ENCODE data around the gene NR1H2.
"Not testable (repeated sequence)": the region's sequence is repeated elsewhere in the genome, so short reads cannot be mapped to it uniquely, and the experiment has no call there.

Gene NR1H2

DNA sequence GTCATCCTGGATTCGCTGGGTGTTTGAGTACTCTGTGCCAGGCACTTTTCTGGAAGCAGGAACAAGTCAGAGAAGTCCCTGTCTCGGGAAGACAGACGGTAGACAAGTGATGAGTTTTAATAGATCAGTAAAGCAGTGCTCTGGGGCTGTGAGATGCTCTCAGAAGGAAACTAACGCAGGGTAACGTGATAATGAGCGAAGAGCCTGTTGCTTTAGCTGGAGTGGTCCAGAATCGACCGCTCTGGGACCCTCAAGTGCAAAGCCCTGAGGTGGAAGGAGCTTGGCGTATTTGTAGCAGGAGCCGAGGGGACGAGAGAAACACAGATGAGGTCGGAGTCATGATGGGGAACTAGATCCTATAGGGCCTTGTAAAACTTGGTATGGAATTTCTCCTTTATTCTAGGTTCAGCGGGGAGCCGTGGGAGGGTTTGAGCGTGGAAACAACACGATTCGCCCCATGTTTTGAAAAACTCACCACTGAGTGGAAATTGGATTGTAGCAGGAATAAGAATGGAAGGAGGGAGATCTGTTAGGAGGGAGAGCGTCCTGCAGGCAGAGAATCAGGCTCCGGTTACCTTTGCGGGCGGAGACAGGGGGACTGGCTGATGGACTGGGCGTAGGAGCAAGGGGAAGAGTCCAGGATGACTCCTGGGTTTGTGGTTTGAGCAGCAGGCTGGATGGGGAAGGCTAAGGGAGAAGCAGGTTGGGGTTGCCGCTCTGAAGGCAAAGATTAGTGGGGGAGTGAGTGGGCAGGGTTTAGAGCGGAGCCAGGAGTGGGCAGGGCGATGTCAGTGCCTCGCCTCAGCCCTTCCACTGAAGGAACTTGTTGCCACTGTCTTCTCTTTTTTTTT, 8.7 kb downstream of the NR1H2 start:
- no peak overlapping the region for H2BK120ac ChIP-seq (ENCODE audit: low read depth, low read length)
- H3K4me3 ChIP-seq (ENCODE audit: low read length in 2 of 2), result peak overlapping the region; percentile 70 to 90
- H3K27me3 ChIP-seq (ENCODE audit: control insufficient read depth in 3 of 3, insufficient read depth in 3 of 3, low read depth in 1 of 3, low read length in 3 of 3), result peaks cover 0 to 2% (median 0%) of the 10 kb centered on the region in 3 experiments
- H3K18ac ChIP-seq (ENCODE audit: low read length), result peak overlapping the region; percentile 97
- H3K4me1 ChIP-seq (ENCODE audit: control insufficient read depth in 2 of 2, insufficient read depth in 1 of 2, low read depth in 1 of 2, low read length in 2 of 2), result peaks cover 8 to 12% of the 10 kb centered on the region in 2 donors
- H3K79me1 ChIP-seq (ENCODE audit: low read depth, low read length), result peaks cover 18% of the 10 kb centered on the region
- no peak overlapping the region for H3K27ac ChIP-seq (replicated peaks; ENCODE audit: low read length)
- H2BK15ac ChIP-seq (ENCODE audit: low read length), result no peak overlapping the region
- no CpG with 5 or more reads among the region's 26 CpGs for WGBS, 2 donors (ENCODE audit: extremely low coverage in 2 of 2, insufficient read length in 2 of 2, insufficient replicate concordance in 1 of 2)
- no peak overlapping the region for H2BK12ac ChIP-seq (ENCODE audit: low read length)
- H4K8ac ChIP-seq (ENCODE audit: low read depth, low read length), result no peak overlapping the region
- peak overlapping the region; percentile 98 for H3K9ac ChIP-seq (ENCODE audit: low read depth, low read length, poor library complexity)
- H2AK5ac ChIP-seq (ENCODE audit: low read depth, low read length), result no peak overlapping the region
- H3K14ac ChIP-seq (ENCODE audit: low read length), result no peak overlapping the region
- DNase-seq (ENCODE audit: low spot score), result peak; percentile 15
- no peaks in the 10 kb centered on the region for H3K9me3 ChIP-seq (replicated peaks in 1 of 2; ENCODE audit: control insufficient read depth in 2 of 2, insufficient read depth in 1 of 2, low read depth in 1 of 2, low read length in 2 of 2)
- no peak overlapping the region for H3K23ac ChIP-seq (ENCODE audit: low read depth, low read length, poor library complexity)
- H3K4ac ChIP-seq (ENCODE audit: low read length), result peak overlapping the region; percentile 14
- H2BK5ac ChIP-seq (ENCODE audit: low read length), result no peak overlapping the region
- H3K36me3 ChIP-seq (replicated peaks in 1 of 2; ENCODE audit: control insufficient read depth in 2 of 2, insufficient read depth in 2 of 2, low read length in 2 of 2), result peaks cover 37 to 63% of the 10 kb centered on the region in 2 donors
- peak overlapping the region; percentile 97 for H2AFZ ChIP-seq (ENCODE audit: low read length)
- H4K91ac ChIP-seq (ENCODE audit: low read depth, low read length, poor library complexity), result no peak overlapping the region
- peak overlapping the region; percentile 93 for H3K4me2 ChIP-seq (ENCODE audit: insufficient read depth, low read length, poor library complexity, severe bottlenecking)

DNA sequence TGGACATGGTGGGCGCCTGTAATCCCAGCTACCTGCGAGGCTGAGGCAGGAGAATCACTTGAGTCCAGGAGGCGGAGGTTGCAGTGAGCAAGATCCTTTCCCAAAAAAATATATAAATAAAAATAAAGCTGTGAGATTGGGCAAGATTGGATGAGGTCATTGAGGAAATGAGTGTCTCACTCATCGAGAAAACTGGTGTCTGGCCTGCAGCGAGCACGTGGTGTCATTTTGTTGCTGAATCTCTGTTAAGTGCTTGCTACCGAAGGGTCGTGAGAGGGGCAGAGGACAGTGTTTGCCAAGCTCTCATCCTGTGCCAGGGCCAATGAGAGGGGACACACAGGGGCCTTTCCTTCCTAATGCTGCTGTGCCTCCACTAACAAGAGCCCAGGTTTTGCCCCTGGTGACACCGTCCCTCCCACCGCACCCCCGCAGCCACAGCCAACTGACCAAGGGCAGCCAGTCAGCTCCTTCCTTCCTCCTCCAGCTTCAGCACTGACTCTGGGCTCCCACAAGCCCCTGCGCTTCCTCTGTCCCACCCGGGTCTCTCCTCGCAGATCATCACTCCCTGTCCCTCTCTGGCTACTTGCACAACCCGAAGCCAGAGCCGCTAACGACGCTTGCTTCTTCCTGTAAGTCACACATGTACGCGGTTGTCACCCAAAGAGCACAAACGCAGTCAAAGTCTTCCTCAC, 11.1 kb downstream of the NR1H2 start:
- H2BK5ac ChIP-seq (ENCODE audit: low read length), result no peak overlapping the region
- no peak overlapping the region for H3K18ac ChIP-seq (ENCODE audit: low read length)
- no peak overlapping the region for H2AK5ac ChIP-seq (ENCODE audit: low read depth, low read length)
- no peak overlapping the region for H3K23ac ChIP-seq (ENCODE audit: low read depth, low read length, poor library complexity)
- no CpG with 5 or more reads among the region's 21 CpGs for WGBS, 2 donors (ENCODE audit: extremely low coverage in 2 of 2, insufficient read length in 2 of 2, insufficient replicate concordance in 1 of 2)
- H2AFZ ChIP-seq (ENCODE audit: low read length), result no peak overlapping the region
- no peak overlapping the region for H3K4ac ChIP-seq (ENCODE audit: low read length)
- H4K91ac ChIP-seq (ENCODE audit: low read depth, low read length, poor library complexity), result no peak overlapping the region
- H2BK120ac ChIP-seq (ENCODE audit: low read depth, low read length), result no peak overlapping the region
- no peak overlapping the region for H2BK12ac ChIP-seq (ENCODE audit: low read length)
- peaks cover 16% of the 10 kb centered on the region for H3K79me1 ChIP-seq (ENCODE audit: low read depth, low read length)
- H3K14ac ChIP-seq (ENCODE audit: low read length), result no peak overlapping the region
- peaks cover 4% of the 10 kb centered on the region in 2 donors for H3K9me3 ChIP-seq (replicated peaks in 1 of 2; ENCODE audit: control insufficient read depth in 2 of 2, insufficient read depth in 1 of 2, low read depth in 1 of 2, low read length in 2 of 2)
- no peak overlapping the region for H3K9ac ChIP-seq (ENCODE audit: low read depth, low read length, poor library complexity)
- DNase-seq (ENCODE audit: low spot score), result no peak
- peaks cover 21 to 50% of the 10 kb centered on the region in 2 donors for H3K36me3 ChIP-seq (replicated peaks in 1 of 2; ENCODE audit: control insufficient read depth in 2 of 2, insufficient read depth in 2 of 2, low read length in 2 of 2)
- H4K8ac ChIP-seq (ENCODE audit: low read depth, low read length), result peak overlapping the region; percentile 6
- H2BK15ac ChIP-seq (ENCODE audit: low read length), result no peak overlapping the region
- peaks cover 8 to 12% of the 10 kb centered on the region in 2 donors for H3K4me1 ChIP-seq (ENCODE audit: control insufficient read depth in 2 of 2, insufficient read depth in 1 of 2, low read depth in 1 of 2, low read length in 2 of 2)
- H3K4me2 ChIP-seq (ENCODE audit: insufficient read depth, low read length, poor library complexity, severe bottlenecking), result no peak overlapping the region
- H3K27ac ChIP-seq (replicated peaks; ENCODE audit: low read length), result no peak overlapping the region
- H3K4me3 ChIP-seq (ENCODE audit: low read length in 2 of 2), result no peak overlapping the region
- peaks cover 0 to 2% (median 0%) of the 10 kb centered on the region in 3 experiments for H3K27me3 ChIP-seq (ENCODE audit: control insufficient read depth in 3 of 3, insufficient read depth in 3 of 3, low read depth in 1 of 3, low read length in 3 of 3)

DNA sequence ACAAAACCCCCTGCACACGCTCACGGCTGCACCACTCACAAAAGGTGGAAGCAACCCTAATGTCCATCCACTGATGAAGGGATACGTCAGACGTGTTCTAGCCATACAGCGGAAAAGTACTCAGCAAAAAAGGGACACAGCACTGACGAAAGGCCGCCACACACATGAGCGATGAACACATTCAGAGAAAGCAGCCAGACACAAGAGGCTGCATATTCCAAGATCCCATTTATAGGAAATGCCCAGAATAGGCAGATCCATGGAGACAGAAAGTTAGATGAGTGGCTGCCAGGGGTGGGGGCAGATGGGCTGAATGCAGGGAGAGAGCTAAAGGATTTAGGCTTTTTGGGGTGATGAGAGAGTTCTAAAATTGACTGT, 11.6 kb downstream of the NR1H2 start:
- WGBS, 2 donors (ENCODE audit: extremely low coverage in 2 of 2, insufficient read length in 2 of 2, insufficient replicate concordance in 1 of 2), result no CpG with 5 or more reads among the region's 8 CpGs
- H3K9ac ChIP-seq (ENCODE audit: low read depth, low read length, poor library complexity), result no peak overlapping the region
- no peak overlapping the region for H3K4me2 ChIP-seq (ENCODE audit: insufficient read depth, low read length, poor library complexity, severe bottlenecking)
- H3K4me3 ChIP-seq (ENCODE audit: low read length in 2 of 2), result no peak overlapping the region
- H2BK12ac ChIP-seq (ENCODE audit: low read length), result no peak overlapping the region
- H2AK5ac ChIP-seq (ENCODE audit: low read depth, low read length), result no peak overlapping the region
- peaks cover 18 to 51% of the 10 kb centered on the region in 2 donors for H3K36me3 ChIP-seq (replicated peaks in 1 of 2; ENCODE audit: control insufficient read depth in 2 of 2, insufficient read depth in 2 of 2, low read length in 2 of 2)
- peaks cover 0 to 2% (median 0%) of the 10 kb centered on the region in 3 experiments for H3K27me3 ChIP-seq (ENCODE audit: control insufficient read depth in 3 of 3, insufficient read depth in 3 of 3, low read depth in 1 of 3, low read length in 3 of 3)
- H2BK120ac ChIP-seq (ENCODE audit: low read depth, low read length), result no peak overlapping the region
- DNase-seq (ENCODE audit: low spot score), result no peak
- H3K79me1 ChIP-seq (ENCODE audit: low read depth, low read length), result peaks cover 16% of the 10 kb centered on the region
- no peak overlapping the region for H3K18ac ChIP-seq (ENCODE audit: low read length)
- no peak overlapping the region for H3K14ac ChIP-seq (ENCODE audit: low read length)
- no peak overlapping the region for H4K91ac ChIP-seq (ENCODE audit: low read depth, low read length, poor library complexity)
- H2BK5ac ChIP-seq (ENCODE audit: low read length), result no peak overlapping the region
- no peak overlapping the region for H4K8ac ChIP-seq (ENCODE audit: low read depth, low read length)
- H3K4me1 ChIP-seq (ENCODE audit: control insufficient read depth in 2 of 2, insufficient read depth in 1 of 2, low read depth in 1 of 2, low read length in 2 of 2), result peaks cover 8 to 12% of the 10 kb centered on the region in 2 donors
- H3K27ac ChIP-seq (replicated peaks; ENCODE audit: low read length), result no peak overlapping the region
- peaks cover 7 to 8% of the 10 kb centered on the region in 2 donors for H3K9me3 ChIP-seq (replicated peaks in 1 of 2; ENCODE audit: control insufficient read depth in 2 of 2, insufficient read depth in 1 of 2, low read depth in 1 of 2, low read length in 2 of 2)
- no peak overlapping the region for H3K4ac ChIP-seq (ENCODE audit: low read length)
- no peak overlapping the region for H2AFZ ChIP-seq (ENCODE audit: low read length)
- no peak overlapping the region for H3K23ac ChIP-seq (ENCODE audit: low read depth, low read length, poor library complexity)
- H2BK15ac ChIP-seq (ENCODE audit: low read length), result no peak overlapping the region

DNA sequence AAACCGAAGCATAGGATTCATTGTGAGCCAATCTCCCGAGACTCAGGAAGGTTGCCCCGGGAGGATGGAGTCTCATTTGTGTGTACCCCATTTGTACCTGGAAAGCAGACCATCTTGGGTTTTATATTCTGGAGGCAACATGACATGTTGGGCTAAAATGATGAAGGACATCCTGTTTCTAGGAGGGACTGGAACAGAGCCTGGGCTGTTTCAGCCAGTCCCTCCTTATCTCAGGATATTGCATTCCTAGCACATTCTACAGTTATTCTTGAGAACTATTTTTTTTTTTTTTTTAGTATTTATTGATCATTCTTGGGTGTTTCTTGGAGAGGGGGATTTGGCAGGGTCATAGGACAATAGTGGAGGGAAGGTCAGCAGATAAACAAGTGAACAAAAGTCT, 14.0 kb downstream of the NR1H2 start:
- H3K4me1 ChIP-seq (ENCODE audit: control insufficient read depth in 2 of 2, insufficient read depth in 1 of 2, low read depth in 1 of 2, low read length in 2 of 2); H2BK5ac ChIP-seq (ENCODE audit: low read length); H3K4me3 ChIP-seq (ENCODE audit: low read length in 2 of 2); H2AK5ac ChIP-seq (ENCODE audit: low read depth, low read length); H3K18ac ChIP-seq (ENCODE audit: low read length); H3K4ac ChIP-seq (ENCODE audit: low read length); H3K27me3 ChIP-seq (ENCODE audit: control insufficient read depth in 3 of 3, insufficient read depth in 3 of 3, low read depth in 1 of 3, low read length in 3 of 3); H2BK15ac ChIP-seq (ENCODE audit: low read length); H4K8ac ChIP-seq (ENCODE audit: low read depth, low read length); H3K23ac ChIP-seq (ENCODE audit: low read depth, low read length, poor library complexity); H3K9ac ChIP-seq (ENCODE audit: low read depth, low read length, poor library complexity); H2AFZ ChIP-seq (ENCODE audit: low read length); H2BK120ac ChIP-seq (ENCODE audit: low read depth, low read length); H2BK12ac ChIP-seq (ENCODE audit: low read length); H3K27ac ChIP-seq (replicated peaks; ENCODE audit: low read length); H3K4me2 ChIP-seq (ENCODE audit: insufficient read depth, low read length, poor library complexity, severe bottlenecking); H3K14ac ChIP-seq (ENCODE audit: low read length); H4K91ac ChIP-seq (ENCODE audit: low read depth, low read length, poor library complexity); DNase-seq (ENCODE audit: low spot score): not testable (repeated sequence)
- no CpG with 5 or more reads among the region's 3 CpGs for WGBS, 2 donors (ENCODE audit: extremely low coverage in 2 of 2, insufficient read length in 2 of 2, insufficient replicate concordance in 1 of 2)
- Histone ChIP-seq H3K9me3 (replicated peaks in 1 of 2; ENCODE audit: control insufficient read depth in 2 of 2, insufficient read depth in 1 of 2, low read depth in 1 of 2, low read length in 2 of 2) (peaks cover 14 to 17% of the 10 kb centered on the region in 2 donors), H3K36me3 (replicated peaks in 1 of 2; ENCODE audit: control insufficient read depth in 2 of 2, insufficient read depth in 2 of 2, low read length in 2 of 2) (peaks cover 24 to 64% of the 10 kb centered on the region in 2 donors), H3K79me1 (ENCODE audit: low read depth, low read length) (peaks cover 18% of the 10 kb centered on the region)
